ENCODE results near the gene ZNF785. TPM values are rescaled to one million over a fixed set of nuclear protein-coding genes. Genes with fewer than 3 reads are reported as not detected.

ZNF785 gene
- total and polyA plus RNA-seq, 2 experiments from 2014 or later: 4.9 to 7.1 TPM

DNA sequence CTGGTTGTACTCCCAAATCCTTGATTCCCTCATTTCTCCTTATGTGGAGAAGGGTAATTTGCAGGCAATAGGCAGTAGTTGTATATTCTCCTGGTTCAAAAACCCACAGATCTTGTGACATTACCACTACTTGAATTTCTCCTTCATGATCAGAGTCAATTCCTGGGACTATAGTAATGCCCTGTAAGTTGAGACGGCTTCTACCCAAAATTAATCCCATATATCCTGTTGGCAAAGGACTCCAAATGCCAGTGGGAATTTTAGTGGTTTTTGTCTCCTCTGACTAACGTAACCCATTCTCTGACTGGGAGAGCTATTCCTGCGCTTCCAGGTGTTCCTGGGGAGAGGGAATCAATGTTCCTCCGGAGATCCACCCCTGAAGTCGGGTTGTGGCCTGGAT, 36.3 kb upstream of the ZNF785 start (continued):
- TF ChIP-seq, protein P1, sequence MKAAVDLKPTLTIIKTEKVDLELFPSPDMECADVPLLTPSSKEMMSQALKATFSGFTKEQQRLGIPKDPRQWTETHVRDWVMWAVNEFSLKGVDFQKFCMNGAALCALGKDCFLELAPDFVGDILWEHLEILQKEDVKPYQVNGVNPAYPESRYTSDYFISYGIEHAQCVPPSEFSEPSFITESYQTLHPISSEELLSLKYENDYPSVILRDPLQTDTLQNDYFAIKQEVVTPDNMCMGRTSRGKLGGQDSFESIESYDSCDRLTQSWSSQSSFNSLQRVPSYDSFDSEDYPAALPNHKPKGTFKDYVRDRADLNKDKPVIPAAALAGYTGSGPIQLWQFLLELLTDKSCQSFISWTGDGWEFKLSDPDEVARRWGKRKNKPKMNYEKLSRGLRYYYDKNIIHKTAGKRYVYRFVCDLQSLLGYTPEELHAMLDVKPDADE (IDR thresholded peaks at IDR 0.05): no peak
- TF ChIP-seq ZNF114 (CRISPR knock-in tag; IDR thresholded peaks at IDR 0.05): no peak
- no peak for TF ChIP-seq ZNF331 (CRISPR knock-in tag; IDR thresholded peaks at IDR 0.05; ENCODE audit: low read depth)
- no peak for TF ChIP-seq NANOG (IDR thresholded peaks at IDR 0.05; ENCODE audit: borderline replicate concordance)

DNA sequence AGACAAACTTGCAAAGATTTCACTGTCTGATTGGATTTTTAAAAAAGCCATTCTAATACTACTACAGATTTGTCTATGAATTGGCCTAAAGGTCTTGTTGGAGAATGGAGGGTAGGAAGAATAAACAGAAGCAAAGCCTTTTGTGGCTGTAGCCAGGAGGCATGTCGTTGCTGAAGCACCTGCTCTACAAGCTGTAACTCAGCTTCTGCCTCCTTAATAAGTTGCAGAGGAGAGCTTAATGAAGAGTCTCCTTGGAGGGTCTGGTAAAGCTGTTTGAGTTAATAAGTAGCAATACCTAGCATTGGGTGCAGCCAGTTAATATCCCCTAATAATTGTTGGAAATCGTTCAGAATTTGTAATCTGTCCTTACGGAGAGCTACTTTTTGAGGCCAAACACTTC, 34.7 kb upstream of the ZNF785 start:
- Histone ChIP-seq H3K4me2 (no peak overlapping the region), H3K79me2 (replicated peaks; ENCODE audit: insufficient read depth) (no peaks in the 10 kb centered on the region), H3K4me3 (no peak overlapping the region), H4K20me1 (replicated peaks; ENCODE audit: insufficient read depth) (no peaks in the 10 kb centered on the region), H3K9me2 (ENCODE audit: insufficient read depth) (no peaks in the 10 kb centered on the region), H2AFZ (no peak overlapping the region), H3K36me3 (ENCODE audit: insufficient read depth) (no peaks in the 10 kb centered on the region), H3K4me1 (ENCODE audit: insufficient read depth) (no peaks in the 10 kb centered on the region), H3K27ac (ENCODE audit: low read depth) (no peak overlapping the region), H3K27me3 (ENCODE audit: insufficient read depth) (no peaks in the 10 kb centered on the region), H3F3A (replicated peaks; ENCODE audit: low read depth) (no peaks in the 10 kb centered on the region)
- Mint-ChIP-seq H3K4me3 (no peak overlapping the region), H3K27me3 (ENCODE audit: insufficient read depth, low read depth, poor library complexity) (peaks cover 8% of the 10 kb centered on the region), H3K9me3 (peaks cover 2% of the 10 kb centered on the region; the same call in 1 of the 3 replicates), H3K27ac (no peak overlapping the region), H3K4me1 (peaks cover 12% of the 10 kb centered on the region; the same call in 2 of the 3 replicates), H3K36me3 (ENCODE audit: low read depth) (no peaks in the 10 kb centered on the region)
- DNase-seq (ENCODE audit: low spot score) (no peak), ATAC-seq (no peak)
- TF ChIP-seq, protein P2, sequence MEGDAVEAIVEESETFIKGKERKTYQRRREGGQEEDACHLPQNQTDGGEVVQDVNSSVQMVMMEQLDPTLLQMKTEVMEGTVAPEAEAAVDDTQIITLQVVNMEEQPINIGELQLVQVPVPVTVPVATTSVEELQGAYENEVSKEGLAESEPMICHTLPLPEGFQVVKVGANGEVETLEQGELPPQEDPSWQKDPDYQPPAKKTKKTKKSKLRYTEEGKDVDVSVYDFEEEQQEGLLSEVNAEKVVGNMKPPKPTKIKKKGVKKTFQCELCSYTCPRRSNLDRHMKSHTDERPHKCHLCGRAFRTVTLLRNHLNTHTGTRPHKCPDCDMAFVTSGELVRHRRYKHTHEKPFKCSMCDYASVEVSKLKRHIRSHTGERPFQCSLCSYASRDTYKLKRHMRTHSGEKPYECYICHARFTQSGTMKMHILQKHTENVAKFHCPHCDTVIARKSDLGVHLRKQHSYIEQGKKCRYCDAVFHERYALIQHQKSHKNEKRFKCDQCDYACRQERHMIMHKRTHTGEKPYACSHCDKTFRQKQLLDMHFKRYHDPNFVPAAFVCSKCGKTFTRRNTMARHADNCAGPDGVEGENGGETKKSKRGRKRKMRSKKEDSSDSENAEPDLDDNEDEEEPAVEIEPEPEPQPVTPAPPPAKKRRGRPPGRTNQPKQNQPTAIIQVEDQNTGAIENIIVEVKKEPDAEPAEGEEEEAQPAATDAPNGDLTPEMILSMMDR (conservative IDR thresholded peaks at IDR 0.05; ENCODE audit: low read depth in 2 of 2): no peak
- TF ChIP-seq JUNB (IDR thresholded peaks at IDR 0.05; ENCODE audit: unreplicated experiment) (no peak), EZH2 (IDR thresholded peaks at IDR 0.05; ENCODE audit: low read depth, unreplicated experiment) (no peak), EZH2phosphoT487 (IDR thresholded peaks at IDR 0.05; ENCODE audit: unreplicated experiment) (no peak), NANOG (IDR thresholded peaks at IDR 0.05; ENCODE audit: borderline replicate concordance) (no peak), STAT1 (IDR thresholded peaks at IDR 0.05; ENCODE audit: unreplicated experiment) (no peak)
- TF ChIP-seq, protein P3, sequence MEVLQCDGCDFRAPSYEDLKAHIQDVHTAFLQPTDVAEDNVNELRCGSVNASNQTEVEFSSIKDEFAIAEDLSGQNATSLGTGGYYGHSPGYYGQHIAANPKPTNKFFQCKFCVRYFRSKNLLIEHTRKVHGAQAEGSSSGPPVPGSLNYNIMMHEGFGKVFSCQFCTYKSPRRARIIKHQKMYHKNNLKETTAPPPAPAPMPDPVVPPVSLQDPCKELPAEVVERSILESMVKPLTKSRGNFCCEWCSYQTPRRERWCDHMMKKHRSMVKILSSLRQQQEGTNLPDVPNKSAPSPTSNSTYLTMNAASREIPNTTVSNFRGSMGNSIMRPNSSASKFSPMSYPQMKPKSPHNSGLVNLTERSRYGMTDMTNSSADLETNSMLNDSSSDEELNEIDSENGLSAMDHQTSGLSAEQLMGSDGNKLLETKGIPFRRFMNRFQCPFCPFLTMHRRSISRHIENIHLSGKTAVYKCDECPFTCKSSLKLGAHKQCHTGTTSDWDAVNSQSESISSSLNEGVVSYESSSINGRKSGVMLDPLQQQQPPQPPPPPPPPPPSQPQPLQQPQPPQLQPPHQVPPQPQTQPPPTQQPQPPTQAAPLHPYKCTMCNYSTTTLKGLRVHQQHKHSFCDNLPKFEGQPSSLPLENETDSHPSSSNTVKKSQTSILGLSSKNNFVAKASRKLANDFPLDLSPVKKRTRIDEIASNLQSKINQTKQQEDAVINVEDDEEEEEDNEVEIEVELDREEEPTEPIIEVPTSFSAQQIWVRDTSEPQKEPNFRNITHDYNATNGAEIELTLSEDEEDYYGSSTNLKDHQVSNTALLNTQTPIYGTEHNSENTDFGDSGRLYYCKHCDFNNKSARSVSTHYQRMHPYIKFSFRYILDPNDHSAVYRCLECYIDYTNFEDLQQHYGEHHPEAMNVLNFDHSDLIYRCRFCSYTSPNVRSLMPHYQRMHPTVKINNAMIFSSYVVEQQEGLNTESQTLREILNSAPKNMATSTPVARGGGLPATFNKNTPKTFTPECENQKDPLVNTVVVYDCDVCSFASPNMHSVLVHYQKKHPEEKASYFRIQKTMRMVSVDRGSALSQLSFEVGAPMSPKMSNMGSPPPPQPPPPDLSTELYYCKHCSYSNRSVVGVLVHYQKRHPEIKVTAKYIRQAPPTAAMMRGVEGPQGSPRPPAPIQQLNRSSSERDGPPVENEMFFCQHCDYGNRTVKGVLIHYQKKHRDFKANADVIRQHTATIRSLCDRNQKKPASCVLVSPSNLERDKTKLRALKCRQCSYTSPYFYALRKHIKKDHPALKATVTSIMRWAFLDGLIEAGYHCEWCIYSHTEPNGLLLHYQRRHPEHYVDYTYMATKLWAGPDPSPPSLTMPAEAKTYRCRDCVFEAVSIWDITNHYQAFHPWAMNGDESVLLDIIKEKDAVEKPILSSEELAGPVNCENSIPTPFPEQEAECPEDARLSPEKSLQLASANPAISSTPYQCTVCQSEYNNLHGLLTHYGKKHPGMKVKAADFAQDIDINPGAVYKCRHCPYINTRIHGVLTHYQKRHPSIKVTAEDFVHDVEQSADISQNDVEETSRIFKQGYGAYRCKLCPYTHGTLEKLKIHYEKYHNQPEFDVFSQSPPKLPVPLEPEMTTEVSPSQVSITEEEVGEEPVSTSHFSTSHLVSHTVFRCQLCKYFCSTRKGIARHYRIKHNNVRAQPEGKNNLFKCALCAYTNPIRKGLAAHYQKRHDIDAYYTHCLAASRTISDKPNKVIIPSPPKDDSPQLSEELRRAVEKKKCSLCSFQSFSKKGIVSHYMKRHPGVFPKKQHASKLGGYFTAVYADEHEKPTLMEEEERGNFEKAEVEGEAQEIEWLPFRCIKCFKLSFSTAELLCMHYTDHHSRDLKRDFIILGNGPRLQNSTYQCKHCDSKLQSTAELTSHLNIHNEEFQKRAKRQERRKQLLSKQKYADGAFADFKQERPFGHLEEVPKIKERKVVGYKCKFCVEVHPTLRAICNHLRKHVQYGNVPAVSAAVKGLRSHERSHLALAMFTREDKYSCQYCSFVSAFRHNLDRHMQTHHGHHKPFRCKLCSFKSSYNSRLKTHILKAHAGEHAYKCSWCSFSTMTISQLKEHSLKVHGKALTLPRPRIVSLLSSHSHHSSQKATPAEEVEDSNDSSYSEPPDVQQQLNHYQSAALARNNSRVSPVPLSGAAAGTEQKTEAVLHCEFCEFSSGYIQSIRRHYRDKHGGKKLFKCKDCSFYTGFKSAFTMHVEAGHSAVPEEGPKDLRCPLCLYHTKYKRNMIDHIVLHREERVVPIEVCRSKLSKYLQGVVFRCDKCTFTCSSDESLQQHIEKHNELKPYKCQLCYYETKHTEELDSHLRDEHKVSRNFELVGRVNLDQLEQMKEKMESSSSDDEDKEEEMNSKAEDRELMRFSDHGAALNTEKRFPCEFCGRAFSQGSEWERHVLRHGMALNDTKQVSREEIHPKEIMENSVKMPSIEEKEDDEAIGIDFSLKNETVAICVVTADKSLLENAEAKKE (CRISPR knock-in tag; IDR thresholded peaks at IDR 0.05): no peak
- TF ChIP-seq, protein P1 (IDR thresholded peaks at IDR 0.05): no peak
